SK-N-SH (cell line): ENCODE data around the gene PLAC1.

ENCODE experiments used
- CTCF ChIP-seq: fragments of 200-600 bp; sonication (generic); IDR thresholded peaks from 2 replicates; pipeline ENCODE4 v1.6.1; 2017; ENCODE audit warnings: antibody characterized with exemption, mild to moderate bottlenecking, moderate library complexity
- GABPA ChIP-seq: IDR thresholded peaks from 2 replicates; pipeline ENCODE4 v1.4.0; 2012; ENCODE audit warnings: low read depth, mild to moderate bottlenecking
- IRF3 ChIP-seq: fragments of 150-350 bp; IDR thresholded peaks from 2 replicates; pipeline ENCODE4 v1.6.1; 2016; ENCODE audit warnings: mild to moderate bottlenecking, low read depth, low read length
- MXI1 ChIP-seq: IDR thresholded peaks from 2 replicates; pipeline ENCODE4 v1.6.1; 2012; ENCODE audit warnings: mild to moderate bottlenecking, low read depth, low read length, improper control_type of control experiment
- NFIC ChIP-seq: IDR thresholded peaks from 2 replicates; pipeline ENCODE4 v1.4.0; 2012; ENCODE audit warnings: borderline replicate concordance
- POLR2AphosphoS5 ChIP-seq: IDR thresholded peaks from 2 replicates; pipeline ENCODE4 v1.6.1; 2012; ENCODE audit warnings: low read depth, low read length
- RAD21 ChIP-seq: IDR thresholded peaks from 2 replicates; pipeline ENCODE4 v1.6.1; 2012; ENCODE audit warnings: mild to moderate bottlenecking, low read length
- REST ChIP-seq: IDR thresholded peaks from 2 replicates; pipeline ENCODE4 v1.6.1; 2012; ENCODE audit warnings: mild to moderate bottlenecking, low read depth, low read length, moderate library complexity
- RFX5 ChIP-seq: IDR thresholded peaks from 2 replicates; pipeline ENCODE4 v1.6.1; 2012; ENCODE audit warnings: mild to moderate bottlenecking, improper control_type of control experiment, low read length
- TCF12 ChIP-seq: IDR thresholded peaks from 2 replicates; pipeline ENCODE4 v1.4.0; 2012
- USF2 ChIP-seq: fragments of 150-350 bp; IDR thresholded peaks from 2 replicates; pipeline ENCODE4 v1.6.1; 2017; ENCODE audit warnings: antibody characterized with exemption, low read length, low read depth, borderline replicate concordance
- YY1 ChIP-seq: IDR thresholded peaks from 2 replicates; pipeline ENCODE4 v1.4.0; 2012; ENCODE audit warnings: low read depth, mild to moderate bottlenecking

DNA sequence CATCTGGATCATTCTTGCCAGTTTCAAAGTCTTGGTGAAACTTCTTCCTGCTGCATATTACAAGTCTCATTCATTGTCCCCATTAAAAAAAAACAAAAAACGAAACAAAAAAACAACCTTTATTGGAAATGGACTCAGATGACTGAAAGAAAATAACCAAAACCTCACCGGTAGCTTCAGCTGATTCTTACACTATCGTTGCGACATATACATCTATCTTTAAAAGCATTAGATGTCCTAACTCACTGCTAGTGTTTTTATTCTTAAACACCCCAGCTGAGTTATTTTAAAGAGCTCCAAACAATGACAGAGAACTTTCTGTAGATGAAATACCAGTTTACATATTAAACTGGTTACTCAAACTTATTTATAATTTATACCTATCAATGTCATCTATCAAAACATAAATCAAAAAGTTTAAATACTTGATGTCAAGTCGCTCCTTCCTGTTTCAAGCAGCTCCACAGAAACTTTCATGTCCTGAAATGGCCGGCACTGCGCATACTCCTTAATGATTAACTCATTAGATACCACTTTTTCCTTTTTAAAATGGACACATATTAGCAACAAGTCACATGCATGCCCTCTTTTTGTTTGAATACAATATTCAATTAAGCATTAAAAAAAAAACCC is 111.1 kb downstream of the PLAC1 start:
- TF ChIP-seq USF2 = no peak
- no peak for TF ChIP-seq RFX5
- TF ChIP-seq IRF3 = no peak
- TF ChIP-seq CTCF = no peak
- TF ChIP-seq TCF12 = no peak
- TF ChIP-seq POLR2AphosphoS5 = no peak
- no peak for TF ChIP-seq GABPA
- TF ChIP-seq NFIC = no peak
- no peak for TF ChIP-seq RAD21
- TF ChIP-seq REST = no peak
- TF ChIP-seq YY1 = no peak
- no peak for TF ChIP-seq MXI1
